ENCODE data around the gene MEIKIN. TPM values are rescaled to one million over a fixed set of nuclear protein-coding genes. Genes with fewer than 3 reads are reported as not detected.
"Not testable (repeated sequence)": the region's sequence is repeated elsewhere in the genome, so short reads cannot be mapped to it uniquely, and the experiment has no call there.

The MEIKIN gene
- total RNA-seq, 1 donor from 2014 or later = not detected

DNA sequence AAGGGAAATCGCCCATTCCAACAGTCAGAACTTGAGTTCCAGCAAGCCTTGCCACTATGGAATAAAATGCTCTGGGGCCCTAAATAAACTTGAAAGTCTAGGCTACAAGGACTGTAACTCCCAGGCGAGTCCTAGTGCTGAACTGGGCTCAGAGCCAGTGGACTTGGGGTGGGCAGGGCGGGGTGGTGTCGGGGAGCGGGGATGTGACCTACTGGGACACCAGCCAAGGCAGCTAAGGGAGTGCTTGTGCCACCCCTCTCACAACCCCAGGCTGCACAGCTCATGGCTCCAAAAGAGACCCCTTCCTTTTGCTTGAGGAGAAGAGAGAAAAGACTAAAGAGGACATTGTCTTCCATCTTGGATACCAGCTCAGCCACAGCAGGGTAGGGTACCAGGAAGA lies 61.5 kb downstream of the MEIKIN start:
- Mint-ChIP-seq H3K27ac (ENCODE audit: unreplicated experiment) (no peak overlapping the region), H3K9me3 (ENCODE audit: unreplicated experiment) (peaks cover 4% of the 10 kb centered on the region), H3K36me3 (ENCODE audit: unreplicated experiment) (no peaks in the 10 kb centered on the region), H3K4me3 (ENCODE audit: unreplicated experiment) (no peak overlapping the region), H3K4me1 (ENCODE audit: low read depth, unreplicated experiment) (no peaks in the 10 kb centered on the region), H3K27me3 (ENCODE audit: unreplicated experiment) (no peaks in the 10 kb centered on the region)
- TF ChIP-seq, protein P1, sequence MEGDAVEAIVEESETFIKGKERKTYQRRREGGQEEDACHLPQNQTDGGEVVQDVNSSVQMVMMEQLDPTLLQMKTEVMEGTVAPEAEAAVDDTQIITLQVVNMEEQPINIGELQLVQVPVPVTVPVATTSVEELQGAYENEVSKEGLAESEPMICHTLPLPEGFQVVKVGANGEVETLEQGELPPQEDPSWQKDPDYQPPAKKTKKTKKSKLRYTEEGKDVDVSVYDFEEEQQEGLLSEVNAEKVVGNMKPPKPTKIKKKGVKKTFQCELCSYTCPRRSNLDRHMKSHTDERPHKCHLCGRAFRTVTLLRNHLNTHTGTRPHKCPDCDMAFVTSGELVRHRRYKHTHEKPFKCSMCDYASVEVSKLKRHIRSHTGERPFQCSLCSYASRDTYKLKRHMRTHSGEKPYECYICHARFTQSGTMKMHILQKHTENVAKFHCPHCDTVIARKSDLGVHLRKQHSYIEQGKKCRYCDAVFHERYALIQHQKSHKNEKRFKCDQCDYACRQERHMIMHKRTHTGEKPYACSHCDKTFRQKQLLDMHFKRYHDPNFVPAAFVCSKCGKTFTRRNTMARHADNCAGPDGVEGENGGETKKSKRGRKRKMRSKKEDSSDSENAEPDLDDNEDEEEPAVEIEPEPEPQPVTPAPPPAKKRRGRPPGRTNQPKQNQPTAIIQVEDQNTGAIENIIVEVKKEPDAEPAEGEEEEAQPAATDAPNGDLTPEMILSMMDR (IDR thresholded peaks at IDR 0.05; ENCODE audit: partially characterized antibody, unreplicated experiment) = no peak
- DNase-seq = no peak

DNA sequence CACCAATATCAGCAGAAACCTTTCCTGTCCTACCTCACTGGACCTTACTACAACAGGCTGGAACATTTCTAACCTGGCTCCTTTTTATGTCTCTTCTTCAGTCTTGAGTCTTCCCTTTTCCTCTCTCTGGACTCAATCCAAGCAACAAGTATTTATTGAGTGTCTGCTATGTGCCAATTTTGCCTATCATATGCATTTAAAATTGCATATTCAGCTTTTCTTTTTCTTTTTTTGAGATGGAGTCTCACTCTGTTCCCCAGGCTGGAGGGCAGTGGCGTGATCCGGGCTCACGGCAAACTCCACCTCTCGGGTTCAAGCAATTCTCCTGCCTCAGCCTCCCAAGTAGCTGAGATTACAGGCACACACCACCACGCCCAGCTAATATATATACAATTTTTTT lies 65.8 kb downstream of the MEIKIN start:
- Mint-ChIP-seq H3K36me3 (ENCODE audit: unreplicated experiment) (no peaks in the 10 kb centered on the region), H3K4me1 (ENCODE audit: low read depth, unreplicated experiment) (no peaks in the 10 kb centered on the region), H3K4me3 (ENCODE audit: unreplicated experiment) (no peak overlapping the region), H3K27me3 (ENCODE audit: unreplicated experiment) (peaks cover 1% of the 10 kb centered on the region), H3K27ac (ENCODE audit: unreplicated experiment) (no peak overlapping the region), H3K9me3 (ENCODE audit: unreplicated experiment) (peaks cover 3% of the 10 kb centered on the region)
- no peak for DNase-seq
- TF ChIP-seq, protein P1 (IDR thresholded peaks at IDR 0.05; ENCODE audit: partially characterized antibody, unreplicated experiment) = no peak

DNA sequence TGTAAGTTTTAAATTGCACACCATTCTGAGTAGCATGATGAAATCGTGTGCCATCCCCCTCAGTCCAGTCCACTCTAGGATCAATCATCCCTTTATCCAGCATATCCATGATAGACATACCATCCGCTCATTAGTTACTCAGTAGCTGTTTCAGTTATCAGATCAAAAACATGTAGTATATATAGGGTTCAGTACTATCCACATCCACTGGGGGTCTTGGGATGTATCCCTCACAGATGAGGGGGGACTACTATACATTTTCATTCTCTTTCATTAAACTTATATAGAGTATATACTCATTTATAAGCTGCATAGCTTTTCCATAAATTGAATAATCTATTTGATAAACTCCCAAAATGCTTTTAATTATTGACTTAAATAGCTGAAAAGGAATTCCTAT lies 67.6 kb downstream of the MEIKIN start:
- DNase-seq = no peak
- Mint-ChIP-seq H3K27me3 (ENCODE audit: unreplicated experiment) (peaks cover 1% of the 10 kb centered on the region), H3K36me3 (ENCODE audit: unreplicated experiment) (no peaks in the 10 kb centered on the region), H3K4me3 (ENCODE audit: unreplicated experiment) (no peak overlapping the region), H3K27ac (ENCODE audit: unreplicated experiment) (no peak overlapping the region), H3K4me1 (ENCODE audit: low read depth, unreplicated experiment) (no peaks in the 10 kb centered on the region), H3K9me3 (ENCODE audit: unreplicated experiment) (peaks cover 1% of the 10 kb centered on the region)
- TF ChIP-seq, protein P1 (IDR thresholded peaks at IDR 0.05; ENCODE audit: partially characterized antibody, unreplicated experiment) = no peak

DNA sequence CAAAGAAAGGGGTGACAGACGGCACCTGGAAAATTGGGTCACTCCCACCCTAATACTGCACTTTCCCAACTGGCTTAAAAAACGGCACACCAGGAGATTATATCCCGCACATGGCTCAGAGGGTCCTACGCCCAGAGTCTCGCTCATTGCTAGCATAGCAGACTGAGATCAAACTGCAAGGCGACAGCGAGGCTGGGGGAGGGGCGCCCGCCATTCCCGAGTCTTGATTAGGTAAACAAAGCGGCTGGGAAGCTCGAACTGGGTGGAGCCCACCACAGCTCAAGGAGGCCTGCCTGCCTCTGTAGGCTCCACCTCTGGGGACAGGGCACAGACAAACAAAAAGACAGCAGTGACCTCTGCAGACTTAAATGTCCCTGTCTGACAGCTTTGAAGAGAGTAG lies 74.2 kb downstream of the MEIKIN start:
- not testable (repeated sequence) for H3K36me3 Mint-ChIP-seq (ENCODE audit: unreplicated experiment); H3K27ac Mint-ChIP-seq (ENCODE audit: unreplicated experiment); H3K27me3 Mint-ChIP-seq (ENCODE audit: unreplicated experiment); DNase-seq; H3K9me3 Mint-ChIP-seq (ENCODE audit: unreplicated experiment); H3K4me3 Mint-ChIP-seq (ENCODE audit: unreplicated experiment); H3K4me1 Mint-ChIP-seq (ENCODE audit: low read depth, unreplicated experiment)

GRCh38 chr5:131867524-131867923 lies 77.9 kb downstream of the MEIKIN start:
- Mint-ChIP-seq H3K27me3 (ENCODE audit: unreplicated experiment) (peaks cover 2% of the 10 kb centered on the region), H3K36me3 (ENCODE audit: unreplicated experiment) (peaks cover 16% of the 10 kb centered on the region), H3K9me3 (ENCODE audit: unreplicated experiment) (peaks cover 12% of the 10 kb centered on the region), H3K4me1 (ENCODE audit: low read depth, unreplicated experiment) (no peaks in the 10 kb centered on the region), H3K27ac (ENCODE audit: unreplicated experiment) (no peak overlapping the region), H3K4me3 (ENCODE audit: unreplicated experiment) (no peak overlapping the region)
- TF ChIP-seq, protein P1 (IDR thresholded peaks at IDR 0.05; ENCODE audit: partially characterized antibody, unreplicated experiment) = no peak
- no peak for DNase-seq

- peaks cover 2% of the 10 kb centered on the region for H3K27me3 Mint-ChIP-seq (ENCODE audit: unreplicated experiment)
- TF ChIP-seq, protein P1 (IDR thresholded peaks at IDR 0.05; ENCODE audit: partially characterized antibody, unreplicated experiment) = no peak
- no peak for DNase-seq
- no peaks in the 10 kb centered on the region for H3K4me1 Mint-ChIP-seq (ENCODE audit: low read depth, unreplicated experiment)
- H3K36me3 Mint-ChIP-seq (ENCODE audit: unreplicated experiment) = peaks cover 8% of the 10 kb centered on the region
- H3K9me3 Mint-ChIP-seq (ENCODE audit: unreplicated experiment) = peaks cover 9% of the 10 kb centered on the region
- H3K27ac Mint-ChIP-seq (ENCODE audit: unreplicated experiment) = no peak overlapping the region
- no peak overlapping the region for H3K4me3 Mint-ChIP-seq (ENCODE audit: unreplicated experiment)
Observed at GRCh38 chr5:131863700-131864099, 81.8 kb downstream of the MEIKIN start.
